Gastroesophageal sphincter (tissue), 4 donors: ENCODE data around the gene KRT28. TPM values are rescaled to one million over a fixed set of nuclear protein-coding genes. Genes with fewer than 3 reads are reported as not detected.

ENCODE experiments used
- total RNA-seq, 4 donors: library from RNA; depleted of rRNA; stranded (reverse); fragments of >200 nt; gene quantifications; one replicate each; pipeline ENCODE4 v1.1.0, GENCODE V29; 2016

KRT28 gene
- total RNA-seq, 4 donors from 2014 or later = not detected

Other genes with a start within 250 kb of the KRT28 start
- 1 to 10 TPM in 1 of 4 donors, under 1 TPM in 2, not detected in 1; 0.15 to 2.2 (median 0.35) TPM for gene CCR7, start 234.5 kb downstream of the KRT28 start, total RNA-seq
- gene SMARCE1, start 152.1 kb downstream of the KRT28 start, total RNA-seq = 100 to 1,000 TPM; 102 to 131 (median 109) TPM
- 10 to 100 TPM in 1 of 4 donors, 1 to 10 TPM in 2, under 1 TPM in 1; 0.94 to 17.8 (median 1.8) TPM for gene KRT222, start 134.8 kb downstream of the KRT28 start, total RNA-seq
- gene KRT24, start 96.2 kb downstream of the KRT28 start, total RNA-seq = 10 to 100 TPM in 1 of 4 donors, 1 to 10 TPM in 2, not detected in 1; 1.1 to 14.7 (median 1.2) TPM
- gene KRT25, start 44.6 kb downstream of the KRT28 start, total RNA-seq = not detected
- gene KRT26, start 27.8 kb downstream of the KRT28 start, total RNA-seq = not detected
- not detected for gene KRT27, start 17.4 kb downstream of the KRT28 start, total RNA-seq
- gene KRT10, start 22.7 kb upstream of the KRT28 start, total RNA-seq = 10 to 100 TPM in 3 of 4 donors, 1 to 10 TPM in 1; 5.1 to 14.3 (median 10.6) TPM
- not detected for gene KRT12, start 67.3 kb upstream of the KRT28 start, total RNA-seq
- gene KRT20, start 85.3 kb upstream of the KRT28 start, total RNA-seq = not detected
- 1 to 10 TPM in 1 of 4 donors, not detected in 3; 6.1 TPM for gene KRT23, start 137.7 kb upstream of the KRT28 start, total RNA-seq
- gene KRT39, start 167.0 kb upstream of the KRT28 start, total RNA-seq = not detected
- not detected for gene KRT40, start 184.4 kb upstream of the KRT28 start, total RNA-seq
- gene KRTAP3-3, start 194.2 kb upstream of the KRT28 start, total RNA-seq = not detected
- not detected for gene KRTAP3-2, start 199.9 kb upstream of the KRT28 start, total RNA-seq
- gene KRTAP3-1, start 209.2 kb upstream of the KRT28 start, total RNA-seq = not detected
- gene KRTAP1-5, start 227.2 kb upstream of the KRT28 start, total RNA-seq = not detected
- not detected for gene KRTAP1-4, start 230.2 kb upstream of the KRT28 start, total RNA-seq
- not detected for gene KRTAP1-3, start 234.9 kb upstream of the KRT28 start, total RNA-seq
- not detected for gene KRTAP1-1, start 241.5 kb upstream of the KRT28 start, total RNA-seq
- not detected for gene KRTAP2-1, start 247.4 kb upstream of the KRT28 start, total RNA-seq